NCI-H1930 (cell line): Measurements from ENCODE around the gene PPDPF.
"Not testable (repeated sequence)": the region's sequence is repeated elsewhere in the genome, so short reads cannot be mapped to it uniquely, and the experiment has no call there.

Source experiments
- DNase-seq, 2 experiments: peaks; one replicate each; lab custom pipeline; 2025; lab: John Stamatoyannopoulos, UW

Gene PPDPF

GRCh38 chr20:63564036-63564810 lies 43.7 kb downstream of the PPDPF start:
- no peak for DNase-seq

- DNase-seq: no peak
Observed at GRCh38 chr20:63565021-63565698, 44.6 kb downstream of the PPDPF start.

GRCh38 chr20:63565699-63566335 lies 45.3 kb downstream of the PPDPF start:
- no peak for DNase-seq

GRCh38 chr20:63566395-63567135 lies 46.0 kb downstream of the PPDPF start:
- DNase-seq: no peak

- no peak for DNase-seq
Observed at GRCh38 chr20:63567136-63567385, 46.5 kb downstream of the PPDPF start.

GRCh38 chr20:63567386-63568169 lies 47.0 kb downstream of the PPDPF start:
- DNase-seq: no peak

- DNase-seq: no peak
Observed at GRCh38 chr20:63568170-63568981, 47.8 kb downstream of the PPDPF start.

- DNase-seq: no peak
Observed at GRCh38 chr20:63568986-63569949, 48.7 kb downstream of the PPDPF start.

GRCh38 chr20:63570281-63571086 lies 49.9 kb downstream of the PPDPF start:
- DNase-seq: no peak

GRCh38 chr20:63571087-63571478 lies 50.5 kb downstream of the PPDPF start:
- DNase-seq: not testable (repeated sequence)
